Activated CD4-positive, alpha-beta T cell treated with anti-CD3 and anti-CD28 coated beads for 1 hour (primary cell): ENCODE results near the gene LRRC43.

Source experiments
- DNase-seq: peaks from one replicate; pipeline ENCODE4 v3.0.0-alpha.2; 2020

The LRRC43 gene, protein sequence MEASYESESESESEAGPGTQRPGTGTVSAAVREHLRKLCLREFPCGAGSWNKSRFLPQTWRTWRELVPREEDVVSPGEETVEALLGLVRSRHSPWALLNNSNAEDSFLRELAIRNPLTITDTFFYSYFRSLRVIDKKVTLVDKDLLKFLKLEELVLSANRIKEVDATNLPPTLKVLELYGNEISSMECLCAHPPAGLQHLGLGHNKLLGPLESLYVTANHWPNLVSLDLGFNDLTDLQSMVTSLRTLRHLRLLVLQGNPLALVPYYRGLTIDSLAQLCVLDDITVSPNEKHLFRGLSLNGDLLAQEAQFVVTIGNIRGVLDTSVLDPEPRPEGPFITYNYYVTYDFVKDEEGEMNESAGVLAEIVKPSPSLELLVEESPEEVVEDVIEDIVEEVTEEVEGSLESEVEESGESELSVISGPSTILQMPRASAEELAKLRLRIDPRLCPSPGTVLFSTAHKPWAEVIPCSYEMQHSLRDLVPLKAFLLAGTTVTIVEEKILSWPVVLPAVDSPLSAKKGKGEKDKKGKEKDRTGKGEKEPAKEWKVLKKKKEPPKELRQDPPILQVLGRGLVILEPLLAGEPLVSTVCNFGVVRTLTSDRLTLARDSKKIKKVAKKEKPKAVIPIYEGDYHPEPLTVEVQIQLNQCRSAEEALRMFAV

GRCh38 chr12:122182887-122183587, at the start of gene LRRC43:
TSS of gene LRRC43 (plus strand) at chr12:122183123. CDS start at chr12:122183145, 22 bp downstream.
- DNase-seq: no peak

GRCh38 chr12:122133192-122133950, 49.6 kb upstream of the LRRC43 start:
- DNase-seq: no peak

GRCh38 chr12:122135437-122136031, 47.4 kb upstream of the LRRC43 start:
- no peak for DNase-seq

DNA sequence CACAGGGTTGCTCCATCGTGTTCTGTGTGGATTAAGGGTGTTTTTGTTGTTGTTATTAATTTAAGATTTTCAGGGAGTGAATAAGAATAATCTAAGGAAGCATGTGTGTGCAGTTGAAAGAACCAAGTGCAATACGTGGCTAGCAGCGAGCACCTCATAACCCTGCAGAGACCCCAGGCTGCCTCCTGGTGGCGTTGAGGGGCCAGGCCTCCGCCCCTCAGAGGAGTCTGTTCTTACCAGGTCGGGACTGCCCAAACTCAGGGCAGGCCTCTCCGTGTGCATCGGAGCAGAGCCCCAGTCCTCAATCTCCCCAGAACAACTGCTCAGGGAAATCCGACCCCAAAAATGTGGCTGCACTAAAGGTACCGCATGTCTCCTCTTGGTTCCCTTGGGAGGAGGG, 45.7 kb upstream of the LRRC43 start:
- DNase-seq: no peak

- DNase-seq: no peak
These were observed 45.2 kb upstream of the LRRC43 start for GRCh38 chr12:122137681-122138080.

- DNase-seq: no peak
These were observed 44.7 kb upstream of the LRRC43 start for GRCh38 chr12:122138181-122138580.

GRCh38 chr12:122138616-122139015, 44.3 kb upstream of the LRRC43 start:
- DNase-seq: no peak

- no peak for DNase-seq
These were observed 43.7 kb upstream of the LRRC43 start for GRCh38 chr12:122139266-122139665.

GRCh38 chr12:122139941-122140340, 43.0 kb upstream of the LRRC43 start:
- DNase-seq: no peak

DNA sequence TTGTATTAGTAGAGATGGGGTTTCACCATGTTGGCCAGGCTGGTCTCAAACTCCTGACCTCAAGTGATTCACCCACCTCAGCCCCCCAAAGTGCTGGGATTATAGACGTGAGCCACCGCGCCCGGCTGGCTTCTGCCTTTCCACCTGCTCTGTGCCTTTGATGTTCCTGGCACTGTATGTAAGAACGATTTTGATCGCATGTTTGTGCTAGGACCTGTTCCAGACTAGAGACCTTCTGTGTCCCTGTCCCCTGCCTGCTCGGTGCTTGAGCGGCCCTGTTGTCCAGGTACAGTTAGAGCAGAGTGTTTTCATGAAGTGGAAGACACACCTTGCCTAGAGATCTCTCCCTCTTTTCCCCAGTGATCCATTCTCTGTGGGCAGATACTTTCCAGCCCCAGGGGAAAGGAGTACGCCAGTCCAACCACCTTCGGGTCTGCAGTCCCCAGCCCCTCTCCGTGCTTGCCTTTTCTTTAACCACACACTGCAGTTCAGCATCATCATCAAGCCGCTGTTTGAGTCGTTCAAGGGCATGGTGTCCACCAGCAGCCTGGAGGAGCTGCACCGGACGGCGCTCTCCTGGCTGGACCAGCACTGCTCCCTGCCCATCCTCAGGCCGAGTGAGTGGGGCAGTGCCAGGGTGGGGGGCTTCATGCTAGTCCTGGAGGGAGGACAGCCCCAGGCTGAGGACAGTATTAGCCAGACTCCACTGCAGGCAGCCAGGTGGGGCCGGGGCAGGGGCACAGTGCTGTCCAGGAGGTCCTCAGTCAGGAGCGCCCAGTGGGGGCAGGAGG, 42.3 kb upstream of the LRRC43 start:
- DNase-seq: no peak

DNA sequence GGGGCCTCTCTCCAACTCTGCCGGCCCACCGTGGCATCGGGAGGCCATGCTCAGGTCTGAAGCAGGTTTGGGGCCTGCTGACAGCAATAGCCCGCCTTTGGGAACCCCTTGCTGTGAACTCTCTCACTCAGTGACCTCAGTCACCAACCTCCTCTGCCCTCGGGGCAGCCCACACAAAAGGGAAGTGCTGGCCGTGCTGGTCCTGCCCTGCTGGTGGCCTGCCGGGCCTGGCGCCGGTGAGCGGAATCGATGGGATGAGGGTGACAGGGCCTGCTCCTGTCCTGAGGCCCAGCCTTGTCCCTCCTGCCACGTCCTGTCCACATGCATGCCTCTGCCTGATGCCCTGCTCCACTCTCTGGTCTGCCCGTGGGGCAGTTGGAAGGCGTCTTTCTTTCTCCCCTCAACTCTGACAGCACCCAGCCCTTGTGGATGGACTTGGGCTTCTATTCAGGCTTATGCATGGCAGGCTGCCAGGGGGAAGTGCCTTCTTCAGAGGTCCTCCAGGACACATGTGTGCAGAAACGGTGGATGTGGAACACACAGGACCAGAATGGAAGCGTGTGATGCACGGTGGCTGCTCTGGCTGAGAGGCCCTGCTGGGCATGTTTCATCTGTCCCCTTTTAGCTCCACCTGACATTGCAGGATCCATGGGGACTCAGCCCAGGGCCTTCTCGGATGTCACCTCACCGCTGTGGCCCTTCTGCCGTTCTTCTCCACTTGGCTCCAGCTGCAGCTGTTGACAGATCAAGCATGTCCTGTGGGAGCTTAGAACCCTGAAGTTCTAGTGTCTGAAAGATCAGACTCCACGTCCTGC, 40.8 kb upstream of the LRRC43 start:
- DNase-seq: no peak

GRCh38 chr12:122142857-122143256, 40.1 kb upstream of the LRRC43 start:
- DNase-seq: no peak

DNA sequence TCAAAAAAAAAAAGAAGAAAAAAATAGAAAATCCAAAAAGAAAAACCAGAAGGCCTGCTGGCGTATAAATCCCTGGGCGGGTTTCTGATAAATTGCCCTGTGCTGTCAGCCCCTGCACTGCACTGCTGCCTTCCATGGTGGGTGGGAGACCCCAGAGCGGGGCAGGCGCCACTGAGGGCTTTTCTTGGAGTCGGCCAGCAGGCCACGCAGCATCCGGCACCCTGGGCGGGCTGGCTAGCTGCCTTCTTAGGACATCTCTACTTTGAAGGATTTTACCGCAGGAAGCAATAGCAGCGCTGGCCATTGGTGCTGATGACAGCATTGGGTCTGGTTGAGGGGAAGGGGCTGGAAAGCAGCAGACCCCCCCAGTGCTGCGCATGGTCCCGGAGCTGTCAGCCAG, 38.0 kb upstream of the LRRC43 start:
- no peak for DNase-seq

GRCh38 chr12:122145505-122146330, 37.2 kb upstream of the LRRC43 start:
- no peak for DNase-seq

GRCh38 chr12:122147514-122148290, 35.2 kb upstream of the LRRC43 start:
- DNase-seq: no peak

GRCh38 chr12:122148657-122149056, 34.3 kb upstream of the LRRC43 start:
- no peak for DNase-seq

- DNase-seq: no peak
These were observed 32.7 kb upstream of the LRRC43 start for GRCh38 chr12:122150127-122150681.

DNA sequence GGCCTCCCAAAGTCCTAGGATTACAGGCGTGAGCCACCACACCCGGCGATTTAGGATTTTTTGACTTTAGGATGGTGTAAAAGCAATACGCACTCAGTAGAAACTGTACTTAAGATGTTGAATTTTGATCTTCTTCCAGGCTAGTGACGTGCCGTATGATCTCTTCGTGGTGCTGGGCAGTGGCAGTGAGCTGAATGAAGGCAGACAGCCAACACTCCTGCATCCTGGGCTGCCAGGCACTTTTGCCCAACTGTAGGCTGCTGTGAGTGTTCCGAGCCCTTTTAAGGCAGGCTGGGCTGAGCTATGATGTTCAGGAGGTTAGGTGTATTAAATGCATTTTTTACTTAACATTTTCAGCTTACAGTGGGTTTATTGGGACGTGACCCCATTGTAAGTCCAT, 30.2 kb upstream of the LRRC43 start:
- DNase-seq: no peak

GRCh38 chr12:122155705-122156104, 27.2 kb upstream of the LRRC43 start:
- no peak for DNase-seq
